ENCODE results near the gene SPRED1. TPM values are rescaled to one million over a fixed set of nuclear protein-coding genes. Genes with fewer than 3 reads are reported as not detected.

Gene SPRED1
- total and polyA plus RNA-seq, 2 of the 13 experiments (the other 11 are each of a cell fraction or from before 2014, with no cell fraction given): 3.8 to 9.6 TPM

DNA sequence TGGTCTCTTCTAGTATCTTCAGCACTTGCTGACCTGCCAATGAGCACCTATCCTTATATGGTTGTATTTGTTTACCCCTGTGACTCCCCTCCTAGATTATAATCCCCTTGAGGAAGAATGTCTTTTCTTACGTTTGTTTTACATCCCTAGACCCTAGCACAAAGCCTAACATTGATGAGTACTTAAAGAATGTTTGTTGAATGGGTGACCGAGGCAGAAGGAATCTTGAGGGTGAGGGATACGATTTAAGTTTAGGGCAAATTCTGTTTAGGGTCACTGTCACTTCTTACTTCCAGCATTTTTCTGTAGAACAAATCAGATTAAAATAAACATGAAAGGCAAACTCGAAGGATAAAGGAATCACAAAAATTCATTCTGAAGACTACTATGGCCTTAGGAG is 120.4 kb downstream of the SPRED1 start:
- WGBS (ENCODE audit: low lambda C conversion rate): 2% methylated on average over 4 of the region's 4 CpGs
- H3K4me3 ChIP-seq (replicated peaks in 1 of 3; ENCODE audit: insufficient read depth in 1 of 3, low read depth in 2 of 3, low read length in 3 of 3): no peak overlapping the region
- BruUV-seq (replicated peaks): no TSS peak
- POLR2A ChIA-PET: no interaction called here
- no peaks in the 10 kb centered on the region for H3K4me1 ChIP-seq (ENCODE audit: insufficient read depth, low read length)
- H3K79me2 ChIP-seq (ENCODE audit: insufficient read depth, low read length): no peaks in the 10 kb centered on the region
- intact Hi-C loops (cut with micrococcal nuclease; ENCODE audit: unreplicated experiment) (no loop called here), in situ Hi-C loops (cut with HindIII; ENCODE audit: extremely low pct_ligation_motif_present, low pct_unique_long_range_greater_than_20kb) (no loop called here)
- TF ChIP-seq TGIF2 (CRISPR knock-in tag; IDR thresholded peaks at IDR 0.05) (no peak), SKI (IDR thresholded peaks at IDR 0.05; ENCODE audit: partially characterized antibody) (no peak), SIN3A (IDR thresholded peaks at IDR 0.05; ENCODE audit: borderline replicate concordance, low read depth, low read length) (no peak), REXO4 (CRISPR knock-in tag; IDR thresholded peaks at IDR 0.05; ENCODE audit: borderline replicate concordance) (no peak), ADNP (CRISPR knock-in tag; IDR thresholded peaks at IDR 0.05) (no peak), TCF12 (IDR thresholded peaks at IDR 0.05) (no peak), TCF12 (CRISPR knock-in tag; IDR thresholded peaks at IDR 0.05) (no peak)
- TF ChIP-seq, protein P1, sequence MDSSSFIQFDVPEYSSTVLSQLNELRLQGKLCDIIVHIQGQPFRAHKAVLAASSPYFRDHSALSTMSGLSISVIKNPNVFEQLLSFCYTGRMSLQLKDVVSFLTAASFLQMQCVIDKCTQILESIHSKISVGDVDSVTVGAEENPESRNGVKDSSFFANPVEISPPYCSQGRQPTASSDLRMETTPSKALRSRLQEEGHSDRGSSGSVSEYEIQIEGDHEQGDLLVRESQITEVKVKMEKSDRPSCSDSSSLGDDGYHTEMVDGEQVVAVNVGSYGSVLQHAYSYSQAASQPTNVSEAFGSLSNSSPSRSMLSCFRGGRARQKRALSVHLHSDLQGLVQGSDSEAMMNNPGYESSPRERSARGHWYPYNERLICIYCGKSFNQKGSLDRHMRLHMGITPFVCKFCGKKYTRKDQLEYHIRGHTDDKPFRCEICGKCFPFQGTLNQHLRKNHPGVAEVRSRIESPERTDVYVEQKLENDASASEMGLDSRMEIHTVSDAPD (CRISPR knock-in tag; IDR thresholded peaks at IDR 0.05): no peak
- TF ChIP-seq, protein P2, sequence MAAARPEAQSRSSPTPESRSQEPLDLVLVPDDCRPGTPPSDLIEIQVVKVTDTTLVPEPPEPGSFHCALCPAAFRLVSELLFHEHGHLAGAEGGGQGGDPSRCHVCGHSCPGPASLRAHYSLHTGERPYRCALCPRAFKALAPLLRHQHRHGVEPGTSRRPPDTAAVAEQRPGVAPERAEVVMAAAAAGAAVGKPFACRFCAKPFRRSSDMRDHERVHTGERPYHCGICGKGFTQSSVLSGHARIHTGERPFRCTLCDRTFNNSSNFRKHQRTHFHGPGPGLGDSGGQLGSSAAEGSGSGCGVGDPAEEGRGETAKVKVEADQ (CRISPR knock-in tag; IDR thresholded peaks at IDR 0.05; ENCODE audit: borderline replicate concordance): no peak
- H4K20me1 ChIP-seq (ENCODE audit: insufficient read depth, low read length): no peaks in the 10 kb centered on the region
- no peaks in the 10 kb centered on the region for H3K9me3 ChIP-seq (ENCODE audit: low read length)
- DNase-seq (ENCODE audit: low spot score): no peak
- no peaks in the 10 kb centered on the region for H3K36me3 ChIP-seq (replicated peaks in 1 of 2; ENCODE audit: control insufficient read depth in 1 of 2, insufficient read depth in 2 of 2, low read length in 2 of 2)
- no peak overlapping the region for H3K27ac ChIP-seq (ENCODE audit: extremely low read length, insufficient read depth, low read length)
- no peak for ATAC-seq
- H3K27me3 ChIP-seq (ENCODE audit: control insufficient read depth in 1 of 2, insufficient read depth in 2 of 2, low read length in 2 of 2): 0 out of 5 replicates have a peak, but pooled peaks cover 0 to 2% of the 10 kb centered on the region in 2 experiments
- no peak overlapping the region for H3K4me2 ChIP-seq (ENCODE audit: low read depth, low read length)
- FAIRE-seq: no peak
- CTCF ChIA-PET (ENCODE audit: low intra/inter-chr PET ratio, low total read pairs): no interaction called here
- H3K9ac ChIP-seq (ENCODE audit: insufficient read depth, low read depth, low read length): no peak overlapping the region
- no peak overlapping the region for H2AFZ ChIP-seq (ENCODE audit: low read length)

Data from HepG2 (cell line).